ENCODE results near the gene KRTAP5-5. TPM values are rescaled to one million over a fixed set of nuclear protein-coding genes. Genes with fewer than 3 reads are reported as not detected.
A peak's percentile ranks its signal among the peaks of the same experiment; 100 is the strongest.

The KRTAP5-5 gene
- total RNA-seq, 1 donor from 2014 or later = not detected

- no peak overlapping the region for H3K4me3 ChIP-seq
- intact Hi-C loops (cut with DNase I) = no loop called here
- no peak for DNase-seq
- no peaks in the 10 kb centered on the region for H3K9me3 ChIP-seq
- no peak for ATAC-seq
- peaks cover 13% of the 10 kb centered on the region for H3K4me1 ChIP-seq
- H3K27ac ChIP-seq = no peak overlapping the region
- no peaks in the 10 kb centered on the region for H3K36me3 ChIP-seq
- H3K27me3 ChIP-seq (ENCODE audit: low read depth) = peaks cover 35% of the 10 kb centered on the region
- TF ChIP-seq, protein P1, sequence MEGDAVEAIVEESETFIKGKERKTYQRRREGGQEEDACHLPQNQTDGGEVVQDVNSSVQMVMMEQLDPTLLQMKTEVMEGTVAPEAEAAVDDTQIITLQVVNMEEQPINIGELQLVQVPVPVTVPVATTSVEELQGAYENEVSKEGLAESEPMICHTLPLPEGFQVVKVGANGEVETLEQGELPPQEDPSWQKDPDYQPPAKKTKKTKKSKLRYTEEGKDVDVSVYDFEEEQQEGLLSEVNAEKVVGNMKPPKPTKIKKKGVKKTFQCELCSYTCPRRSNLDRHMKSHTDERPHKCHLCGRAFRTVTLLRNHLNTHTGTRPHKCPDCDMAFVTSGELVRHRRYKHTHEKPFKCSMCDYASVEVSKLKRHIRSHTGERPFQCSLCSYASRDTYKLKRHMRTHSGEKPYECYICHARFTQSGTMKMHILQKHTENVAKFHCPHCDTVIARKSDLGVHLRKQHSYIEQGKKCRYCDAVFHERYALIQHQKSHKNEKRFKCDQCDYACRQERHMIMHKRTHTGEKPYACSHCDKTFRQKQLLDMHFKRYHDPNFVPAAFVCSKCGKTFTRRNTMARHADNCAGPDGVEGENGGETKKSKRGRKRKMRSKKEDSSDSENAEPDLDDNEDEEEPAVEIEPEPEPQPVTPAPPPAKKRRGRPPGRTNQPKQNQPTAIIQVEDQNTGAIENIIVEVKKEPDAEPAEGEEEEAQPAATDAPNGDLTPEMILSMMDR (IDR thresholded peaks at IDR 0.05) = no peak
These were observed 2.6 kb downstream of the KRTAP5-5 start for GRCh38 chr11:1632053-1632714.

- TF ChIP-seq, protein P1 (IDR thresholded peaks at IDR 0.05) = no peak
- no peak overlapping the region for H3K27ac ChIP-seq
These were observed 4.3 kb downstream of the KRTAP5-5 start for GRCh38 chr11:1633864-1634263.

DNA sequence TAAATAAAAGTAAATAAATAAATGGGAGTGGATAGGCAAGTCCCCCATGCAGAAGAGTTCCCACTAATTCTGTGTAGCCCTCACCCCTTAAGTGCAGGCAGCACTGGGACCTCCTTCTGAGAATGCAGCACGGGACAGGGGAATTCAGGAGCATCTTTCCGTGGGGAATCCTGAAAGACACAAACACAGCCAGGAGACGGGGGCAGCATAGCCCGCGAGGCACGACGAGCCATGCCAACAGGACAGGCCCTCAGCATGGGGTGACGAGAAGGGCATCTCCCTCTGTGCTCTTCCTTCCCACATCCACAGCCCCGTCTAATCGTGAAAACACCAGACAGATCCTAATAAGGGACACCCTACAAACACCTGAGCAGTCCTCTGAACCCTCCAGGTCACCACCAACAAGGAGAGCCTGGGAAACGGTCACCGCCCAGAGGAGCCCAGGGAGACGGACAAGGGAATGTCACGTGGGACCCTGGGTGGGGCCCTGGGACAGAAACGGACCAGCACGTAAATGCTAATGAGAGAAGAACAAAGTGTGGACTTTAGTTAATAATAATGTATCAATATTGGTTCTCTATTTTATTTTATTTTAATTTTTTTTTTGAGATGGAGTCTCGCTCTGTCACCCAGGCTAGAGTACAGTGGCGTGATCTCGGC is 6.8 kb downstream of the KRTAP5-5 start:
- H3K4me1 ChIP-seq = peaks cover 15% of the 10 kb centered on the region
- H3K9me3 ChIP-seq = no peaks in the 10 kb centered on the region
- TF ChIP-seq, protein P1 (IDR thresholded peaks at IDR 0.05) = no peak
- H3K36me3 ChIP-seq = no peaks in the 10 kb centered on the region
- no peak overlapping the region for H3K27ac ChIP-seq
- intact Hi-C loops (cut with DNase I) = no loop called here
- H3K4me3 ChIP-seq = no peak overlapping the region
- DNase-seq (no peak), ATAC-seq (no peak)
- H3K27me3 ChIP-seq (ENCODE audit: low read depth) = peaks cover 32% of the 10 kb centered on the region

More at GRCh38 chr11:1633864-1634263, 4.3 kb downstream of the KRTAP5-5 start:
- Histone ChIP-seq H3K27me3 (ENCODE audit: low read depth) (peaks cover 26% of the 10 kb centered on the region), H3K9me3 (no peaks in the 10 kb centered on the region), H3K36me3 (no peaks in the 10 kb centered on the region), H3K4me3 (no peak overlapping the region), H3K4me1 (peaks cover 9% of the 10 kb centered on the region)
- intact Hi-C loops (cut with DNase I) = no loop called here
- DNase-seq (no peak), ATAC-seq (peak in 1 of 2 donors; percentile 33)

DNA sequence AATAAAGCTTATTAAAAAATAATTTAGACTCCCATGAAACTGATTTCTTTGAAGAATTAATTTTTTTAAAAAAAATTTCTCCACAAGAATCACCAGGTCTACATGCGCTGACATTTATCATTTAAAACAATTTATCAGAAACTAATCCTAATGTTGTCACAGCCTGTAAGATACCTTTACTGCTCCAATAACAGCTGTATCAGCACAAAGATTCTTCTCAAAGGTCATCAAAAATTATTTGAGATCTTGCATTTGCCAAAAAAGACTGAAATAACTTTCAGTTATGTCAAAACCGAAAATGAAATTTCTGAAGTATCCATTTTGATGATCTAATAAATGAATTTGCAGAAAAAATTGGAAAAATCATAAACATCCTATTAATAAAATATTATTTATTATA is 8.1 kb downstream of the KRTAP5-5 start:
- H3K27me3 ChIP-seq (ENCODE audit: low read depth) = peaks cover 21% of the 10 kb centered on the region
- no peaks in the 10 kb centered on the region for H3K9me3 ChIP-seq
- H3K4me3 ChIP-seq = no peak overlapping the region
- no peak for ATAC-seq
- no peaks in the 10 kb centered on the region for H3K36me3 ChIP-seq
- H3K27ac ChIP-seq = no peak overlapping the region
- TF ChIP-seq, protein P1 (IDR thresholded peaks at IDR 0.05) = no peak
- peaks cover 11% of the 10 kb centered on the region for H3K4me1 ChIP-seq
- no peak for DNase-seq
- intact Hi-C loops (cut with DNase I) = no loop called here

DNA sequence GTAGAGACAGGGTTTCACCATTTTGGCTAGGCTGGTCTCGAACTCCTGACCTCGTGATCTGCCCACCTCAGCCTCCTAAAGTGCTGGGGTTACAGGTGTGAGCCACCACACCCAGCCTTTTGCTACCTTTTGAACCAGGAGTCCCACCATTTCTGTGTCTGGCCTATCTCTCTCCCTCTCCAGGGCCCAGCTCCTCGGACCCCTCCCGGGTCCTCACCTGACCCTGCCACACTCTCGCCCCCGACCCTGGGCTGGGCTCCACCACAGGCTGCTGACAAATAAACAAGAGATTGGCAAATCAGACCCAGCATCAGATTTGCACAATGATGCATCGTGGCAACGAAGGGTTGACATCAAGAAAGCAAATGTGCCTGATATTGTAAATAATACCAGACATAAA is 8.8 kb downstream of the KRTAP5-5 start:
- H3K27me3 ChIP-seq (ENCODE audit: low read depth) = peaks cover 26% of the 10 kb centered on the region

More for the DNA sequence above, 8.8 kb downstream of the KRTAP5-5 start:
- H3K9me3 ChIP-seq = no peaks in the 10 kb centered on the region
- no peak overlapping the region for H3K27ac ChIP-seq
- intact Hi-C loops (cut with DNase I) = no loop called here
- H3K4me3 ChIP-seq = no peak overlapping the region
- DNase-seq = no peak
- TF ChIP-seq, protein P1 (IDR thresholded peaks at IDR 0.05) = no peak
- no peaks in the 10 kb centered on the region for H3K36me3 ChIP-seq
- ATAC-seq = no peak
- peaks cover 11% of the 10 kb centered on the region for H3K4me1 ChIP-seq
